Middle frontal gyrus (tissue), 1 donor: Measurements from ENCODE around the gene HOXA6.

Experiments
- DNase-seq: peaks from one replicate; pipeline ENCODE4 v3.0.0-alpha.2; 2015; ENCODE audit warnings: low spot score; ENCODE audit errors: extremely low spot score

Gene HOXA6

GRCh38 chr7:27111042-27111750 is 36.4 kb downstream of the HOXA6 start:
- no peak for DNase-seq

- DNase-seq = no peak
Measured at GRCh38 chr7:27110186-27111031, 37.2 kb downstream of the HOXA6 start.

GRCh38 chr7:27109466-27110185 is 37.9 kb downstream of the HOXA6 start:
- DNase-seq = no peak

DNA sequence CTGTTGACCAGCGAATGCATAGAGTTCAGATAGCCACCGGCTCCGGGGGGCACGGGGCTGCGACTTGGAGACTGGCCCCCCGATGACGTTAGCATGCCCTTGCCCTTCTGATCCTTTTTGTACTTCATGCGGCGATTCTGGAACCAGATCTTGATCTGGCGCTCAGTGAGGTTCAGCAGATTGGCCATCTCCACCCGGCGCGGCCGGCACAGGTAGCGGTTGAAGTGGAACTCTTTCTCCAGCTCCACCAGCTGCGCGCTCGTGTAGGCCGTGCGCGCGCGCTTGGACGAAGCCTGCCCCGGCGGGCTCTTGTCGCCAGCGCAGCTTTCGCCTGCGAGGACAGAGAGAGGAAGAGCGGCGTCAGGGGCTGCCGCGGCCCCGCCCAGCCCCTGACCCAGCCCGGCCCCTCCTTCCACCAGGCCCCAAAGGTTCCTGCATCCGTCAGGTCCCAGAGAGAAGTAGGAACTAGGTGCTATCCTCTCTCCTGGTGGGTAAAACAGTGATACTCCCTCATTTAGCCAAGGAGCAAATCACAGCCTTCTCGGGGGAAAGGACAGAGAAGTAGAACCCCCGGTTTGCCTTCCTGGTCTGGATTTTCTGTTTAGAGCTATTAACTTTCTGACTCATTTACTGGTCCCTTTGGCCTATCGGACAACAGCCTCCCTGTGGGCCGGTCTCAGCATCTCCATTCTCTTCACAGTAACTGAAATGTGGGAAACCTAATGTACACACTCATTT is 39.0 kb downstream of the HOXA6 start:
- DNase-seq = no peak

DNA sequence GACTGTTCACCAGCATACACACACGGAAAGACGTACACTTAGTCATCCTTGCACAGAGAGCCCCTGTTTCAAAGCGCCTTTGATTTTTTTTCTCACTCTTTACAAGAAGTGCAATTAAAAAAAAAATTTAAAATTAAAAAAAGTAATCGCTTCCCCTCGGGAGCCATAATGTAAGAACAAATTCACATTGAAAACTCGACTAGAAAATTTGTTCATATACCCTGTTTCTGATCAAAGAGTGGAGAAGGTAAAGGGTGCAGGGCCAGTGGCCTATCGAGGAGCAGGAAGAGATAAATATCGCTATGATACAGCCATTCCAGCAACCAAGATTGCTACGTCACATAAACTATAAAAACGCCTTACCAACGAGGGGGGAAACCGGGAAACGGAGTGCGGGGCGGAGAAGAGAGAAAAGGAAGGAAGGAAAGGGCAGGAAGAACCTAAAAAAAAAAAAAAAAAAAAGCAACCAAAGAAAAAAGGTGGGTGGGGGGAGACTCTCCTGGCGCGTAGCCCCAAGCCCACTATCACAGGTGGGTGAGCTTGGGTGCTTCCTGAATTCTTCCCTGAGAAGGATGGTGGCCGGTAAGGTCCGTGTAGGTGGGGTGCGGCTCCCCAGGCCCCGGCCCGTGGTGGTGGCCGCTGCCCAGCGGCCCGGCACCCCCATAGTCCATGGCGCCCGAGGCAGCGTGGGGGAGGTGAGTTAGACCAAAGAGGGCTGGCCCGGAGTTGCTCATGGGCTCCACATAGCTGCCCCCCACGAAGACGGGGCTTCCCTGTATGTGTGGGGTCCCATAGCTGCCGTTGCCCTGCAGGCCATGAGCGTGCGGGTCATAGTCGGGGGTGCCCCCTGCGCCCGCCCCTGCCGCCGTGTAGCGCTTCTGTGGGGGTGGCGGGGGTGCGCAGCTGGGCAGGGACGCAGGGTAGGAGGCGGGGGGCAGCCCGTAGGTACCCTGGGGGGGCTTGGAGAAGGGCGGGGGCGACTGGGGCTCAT is 39.9 kb downstream of the HOXA6 start:
- no peak for DNase-seq

- DNase-seq = no peak
Measured at GRCh38 chr7:27106901-27107240, 40.7 kb downstream of the HOXA6 start.

DNA sequence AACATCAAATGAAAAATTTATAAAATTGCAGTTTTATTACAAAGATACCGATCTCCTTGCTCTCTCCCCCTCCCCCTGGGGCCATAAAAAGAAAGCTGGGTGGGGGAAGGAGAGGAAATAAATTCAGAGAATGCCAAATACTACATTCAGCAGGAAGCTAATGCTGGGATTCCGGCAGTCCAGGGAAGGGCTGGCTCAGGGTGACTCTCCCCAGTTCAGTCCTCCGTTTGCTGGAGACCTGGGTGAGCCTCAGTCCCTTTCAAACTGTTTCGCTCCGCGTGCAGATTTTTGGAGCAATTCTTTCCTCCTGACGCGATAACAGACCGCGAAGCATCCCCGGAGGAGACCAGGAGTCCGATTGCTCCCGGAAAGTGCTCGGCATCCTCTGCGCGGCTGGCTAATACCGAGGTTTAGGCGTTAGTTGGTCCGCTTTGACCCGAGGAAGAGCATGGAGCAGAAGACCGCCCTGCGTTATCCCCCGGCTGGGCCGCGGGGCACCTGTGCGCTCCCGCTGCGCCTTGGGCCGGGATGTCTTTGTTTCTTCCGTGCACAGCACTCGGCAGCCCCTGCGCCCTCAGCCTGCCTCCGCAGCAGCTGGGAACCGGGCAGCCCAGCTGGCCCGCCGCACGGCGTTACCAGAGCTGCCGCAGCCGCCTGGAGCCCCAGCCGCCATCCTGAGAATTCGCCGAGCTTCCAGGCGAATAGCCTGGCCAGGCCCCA is 41.2 kb downstream of the HOXA6 start:
- no peak for DNase-seq

DNA sequence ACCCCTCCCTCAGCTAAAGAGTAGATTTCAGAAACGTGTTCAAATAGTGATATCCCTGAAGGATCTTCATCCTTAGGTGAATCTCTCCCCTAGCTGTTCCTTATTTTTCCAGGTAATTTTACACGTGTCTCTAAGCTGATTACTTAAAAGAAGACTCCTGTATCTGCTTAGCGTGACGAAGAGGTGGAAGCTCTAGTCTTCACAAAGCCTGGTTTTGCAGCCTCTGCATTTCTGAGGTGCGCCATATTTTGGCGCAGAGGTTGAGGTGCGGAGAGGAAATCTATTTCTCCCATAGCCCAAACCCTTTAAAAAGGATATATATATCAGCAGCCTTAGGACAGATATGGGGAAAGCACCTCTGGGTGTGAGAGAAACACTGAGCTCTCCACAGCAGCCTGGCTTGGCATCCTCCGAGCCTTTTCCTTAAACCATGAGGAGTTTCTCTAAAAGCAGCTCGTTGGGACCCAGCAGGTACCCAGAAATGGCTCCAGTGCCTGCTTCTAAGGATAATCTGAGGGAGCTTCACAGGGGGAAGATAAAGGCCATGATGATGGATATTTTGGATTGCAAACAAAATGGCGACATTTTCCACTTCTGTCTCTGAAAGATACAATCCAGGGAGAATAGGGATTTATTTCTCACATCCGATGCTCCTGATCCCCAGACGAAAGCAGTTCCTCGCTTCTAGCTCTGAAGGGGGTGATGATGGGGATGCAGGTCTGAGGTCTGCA is 42.1 kb downstream of the HOXA6 start:
- DNase-seq = no peak

DNA sequence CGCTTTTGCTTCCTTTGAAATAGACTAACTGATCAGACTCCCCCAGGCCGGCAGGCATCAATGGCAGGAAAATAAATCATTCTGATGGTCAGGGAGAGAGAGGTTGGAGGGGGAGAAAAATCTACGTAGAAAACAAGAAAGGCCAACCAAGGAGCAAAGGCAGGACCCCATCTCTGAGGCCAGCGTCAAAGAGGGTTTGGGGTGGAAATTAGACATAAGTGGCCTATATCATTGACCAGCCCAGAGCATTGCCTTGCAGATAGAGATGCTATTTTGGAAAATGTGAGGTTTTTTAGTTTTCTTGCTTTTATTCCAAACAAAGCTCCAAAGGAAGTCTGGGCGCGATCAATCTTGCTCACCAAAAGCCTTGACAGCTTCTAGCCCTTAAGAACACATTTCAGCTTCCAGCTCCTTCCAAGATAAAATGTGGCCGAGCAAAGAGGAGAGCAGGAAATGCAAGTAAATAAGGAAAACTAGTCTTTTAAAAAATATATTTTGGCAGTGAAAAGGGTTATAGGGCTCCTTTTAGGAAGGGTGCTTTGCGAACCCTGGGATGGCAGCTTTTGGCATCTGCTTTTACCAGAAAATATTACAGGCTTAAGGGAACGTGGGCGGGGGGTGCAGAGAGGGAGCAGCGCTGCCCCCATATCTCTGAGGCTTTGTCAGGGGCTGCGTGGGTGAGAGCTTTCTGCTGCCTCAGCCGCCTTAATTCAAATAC is 43.1 kb downstream of the HOXA6 start:
- no peak for DNase-seq

- DNase-seq = no peak
Measured at GRCh38 chr7:27103489-27104226, 43.9 kb downstream of the HOXA6 start.

DNA sequence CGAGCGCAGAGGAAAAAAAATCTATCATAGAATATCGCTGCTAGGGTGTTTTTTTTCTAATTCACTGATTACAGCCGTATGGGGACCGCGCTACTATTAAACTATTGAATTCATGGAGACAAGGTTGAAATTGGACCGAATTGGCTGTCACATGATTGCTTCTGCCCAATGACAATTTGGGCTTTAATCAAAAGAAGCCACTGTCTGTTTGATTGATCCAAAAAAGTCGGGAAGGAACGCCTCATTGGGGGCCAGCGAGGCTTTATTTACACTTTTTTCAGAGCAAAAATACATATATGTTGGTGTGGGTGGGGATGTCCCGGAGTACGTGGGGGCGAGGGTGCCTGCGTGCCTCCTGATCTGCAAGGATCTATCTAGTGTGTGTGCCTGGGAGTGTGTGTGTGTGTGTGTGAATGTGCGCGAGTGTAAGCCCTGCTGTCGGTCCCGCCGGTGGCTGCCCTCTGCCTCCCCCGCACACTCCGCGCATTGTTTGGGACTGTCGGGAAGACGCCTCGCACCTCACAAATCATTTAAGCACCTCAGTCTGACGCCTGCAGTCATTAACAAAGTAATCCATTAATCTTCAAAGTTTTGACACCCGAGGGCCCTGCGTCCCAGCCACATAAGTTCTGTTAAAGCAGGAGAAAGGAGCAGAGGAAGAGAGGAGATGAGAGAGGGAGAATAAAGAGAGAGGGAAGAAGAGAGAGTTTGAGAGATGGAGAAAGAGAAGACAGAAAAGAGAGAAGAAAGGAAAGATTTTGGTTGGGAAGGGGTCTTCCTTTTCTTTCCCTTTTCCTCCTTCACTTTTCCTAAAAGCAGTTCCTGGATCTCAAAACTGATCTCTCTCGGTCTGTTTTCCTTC is 44.8 kb downstream of the HOXA6 start, which contains the start of gene HOXA2:
HOXA2 (minus strand) TSS at position 103 of the 862 bp plus-strand sequence. CDS start 183 bp downstream, outside the sequence.
- DNase-seq = no peak

GRCh38 chr7:27101957-27102580 is 45.5 kb downstream of the HOXA6 start:
- DNase-seq = no peak

GRCh38 chr7:27101171-27101956 is 46.2 kb downstream of the HOXA6 start:
- no peak for DNase-seq

GRCh38 chr7:27100694-27101170 is 46.8 kb downstream of the HOXA6 start:
- DNase-seq = no peak
